Liver (tissue), 3 donors: ENCODE data around the gene PIK3R3.

Experiments
- CTCF ChIP-seq: fragments of 150-350 bp; IDR thresholded peaks from 2 replicates; pipeline ENCODE4 v1.5.1; 2017; ENCODE audit warnings: improper control_type of control experiment, low read depth, low read length; ENCODE audit not compliant: missing input control
- REST ChIP-seq: IDR thresholded peaks from 2 replicates; pipeline ENCODE4 v1.6.1; 2016; ENCODE audit warnings: antibody characterized with exemption, mild to moderate bottlenecking
- TAF1 ChIP-seq: conservative IDR thresholded peaks from 2 replicates; pipeline ENCODE4 v1.6.1; 2016; ENCODE audit warnings: antibody characterized with exemption, mild to moderate bottlenecking
- ZBTB33 ChIP-seq: IDR thresholded peaks from 2 replicates; pipeline ENCODE4 v1.6.1; 2016; ENCODE audit warnings: antibody characterized with exemption
- donor health status: healthy.
- donor health status: healthy.

GRCh38 chr1:46174448-46175231 is 42.2 kb upstream of the PIK3R3 start, which contains the start of gene TSPAN1:
- TF ChIP-seq ZBTB33 (no peak), CTCF (no peak), REST (no peak), TAF1 (no peak)
